Peyer's patch (tissue), 4 donors: ENCODE results near the gene PIK3R5.

Experiments
- POLR2A ChIP-seq, 2 donors: fragments of 450-650 bp; IDR thresholded peaks; one replicate each; pipeline ENCODE4 v1.5.1; 2017; ENCODE audit warnings: antibody characterized with exemption in 2 of 2, mild to moderate bottlenecking in 2 of 2, moderate library complexity in 2 of 2
- TF ChIP-seq, protein P1 (sequence below), 6 experiments: fragments of 450-650 bp in 4 of 6; fragments of 200-600 bp in 2 of 6; sonication (generic) in 1 of 6; IDR thresholded peaks; one replicate each; pipeline ENCODE4 v1.5.1; 2017 to 2019; ENCODE audit warnings: antibody characterized with exemption in 6 of 6, mild to moderate bottlenecking in 3 of 6, moderate library complexity in 1 of 6

DNA sequence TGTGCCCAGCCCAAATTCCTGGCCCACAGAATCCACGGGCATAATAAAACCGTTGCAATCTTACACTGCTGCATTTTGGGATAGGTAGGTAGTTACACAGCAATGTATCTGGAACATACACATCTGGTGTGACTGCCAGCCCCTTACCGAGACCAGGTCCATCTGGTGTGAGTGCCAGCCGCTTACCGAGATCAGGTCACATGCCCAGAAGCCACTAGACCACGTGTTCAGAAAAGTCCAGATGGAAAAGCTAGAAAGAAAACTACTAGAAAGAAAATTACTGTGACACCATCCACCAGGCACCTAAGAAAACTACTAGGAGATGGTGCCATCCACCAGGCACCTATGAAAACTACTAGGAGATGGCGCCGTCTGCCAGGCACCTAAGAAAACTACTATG is 19.4 kb downstream of the PIK3R5 start:
- TF ChIP-seq, protein P1, sequence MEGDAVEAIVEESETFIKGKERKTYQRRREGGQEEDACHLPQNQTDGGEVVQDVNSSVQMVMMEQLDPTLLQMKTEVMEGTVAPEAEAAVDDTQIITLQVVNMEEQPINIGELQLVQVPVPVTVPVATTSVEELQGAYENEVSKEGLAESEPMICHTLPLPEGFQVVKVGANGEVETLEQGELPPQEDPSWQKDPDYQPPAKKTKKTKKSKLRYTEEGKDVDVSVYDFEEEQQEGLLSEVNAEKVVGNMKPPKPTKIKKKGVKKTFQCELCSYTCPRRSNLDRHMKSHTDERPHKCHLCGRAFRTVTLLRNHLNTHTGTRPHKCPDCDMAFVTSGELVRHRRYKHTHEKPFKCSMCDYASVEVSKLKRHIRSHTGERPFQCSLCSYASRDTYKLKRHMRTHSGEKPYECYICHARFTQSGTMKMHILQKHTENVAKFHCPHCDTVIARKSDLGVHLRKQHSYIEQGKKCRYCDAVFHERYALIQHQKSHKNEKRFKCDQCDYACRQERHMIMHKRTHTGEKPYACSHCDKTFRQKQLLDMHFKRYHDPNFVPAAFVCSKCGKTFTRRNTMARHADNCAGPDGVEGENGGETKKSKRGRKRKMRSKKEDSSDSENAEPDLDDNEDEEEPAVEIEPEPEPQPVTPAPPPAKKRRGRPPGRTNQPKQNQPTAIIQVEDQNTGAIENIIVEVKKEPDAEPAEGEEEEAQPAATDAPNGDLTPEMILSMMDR (IDR thresholded peaks at IDR 0.05): no peak
- no peak for TF ChIP-seq POLR2A (IDR thresholded peaks at IDR 0.05)
